ENCODE results near the gene DTNB. TPM values are rescaled to one million over a fixed set of nuclear protein-coding genes. Genes with fewer than 3 reads are reported as not detected.

DTNB gene
- total and polyA plus RNA-seq, 2 donors (not counting 1 experiment from before 2014, with no cell fraction given), result 25.7 to 37.3 TPM

DNA sequence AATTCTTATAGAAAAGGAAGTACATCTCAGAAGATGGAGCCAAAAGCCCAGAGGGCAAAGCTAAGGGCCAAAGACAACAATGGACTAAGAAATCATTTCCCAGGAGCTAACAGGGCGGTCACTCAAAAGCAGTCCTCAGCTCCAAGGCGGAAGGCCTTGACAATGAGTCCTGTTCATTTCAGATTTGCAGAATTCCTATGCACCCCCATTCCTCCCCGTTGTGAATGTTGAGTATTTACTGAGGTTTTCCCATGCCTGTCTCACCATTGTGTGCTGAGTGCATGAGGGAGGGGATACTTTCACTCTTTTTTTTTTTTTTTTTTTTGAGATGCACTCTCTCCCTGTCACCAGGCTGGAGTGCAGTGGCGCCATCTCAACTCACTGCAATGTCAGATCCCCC is 18.8 kb upstream of the DTNB start:
- no peaks in the 10 kb centered on the region for H3K9me3 Mint-ChIP-seq (ENCODE audit: insufficient read depth)
- Histone ChIP-seq H3K4me1 (ENCODE audit: control insufficient read depth in 2 of 2, insufficient read depth in 2 of 2, low read length in 2 of 2) (no peaks in the 10 kb centered on the region), H2AFZ (ENCODE audit: insufficient read depth, low read depth, low read length, poor library complexity, severe bottlenecking) (no peak overlapping the region), H3K4me3 (ENCODE audit: control extremely low read depth in 1 of 5, extremely low read depth in 1 of 5, insufficient read depth in 1 of 5, low read depth in 2 of 5, low read length in 4 of 5) (no peak overlapping the region), H3K9ac (ENCODE audit: low read length) (no peak overlapping the region), H3K79me2 (ENCODE audit: control insufficient read depth, insufficient read depth, low read length) (no peaks in the 10 kb centered on the region), H3K27ac (ENCODE audit: low read length in 2 of 2) (no peak overlapping the region), H3K9me3 (ENCODE audit: control extremely low read depth in 1 of 3, control insufficient read depth in 2 of 3, insufficient read depth in 1 of 3, low read length in 2 of 3) (no peaks in the 10 kb centered on the region), H4K20me1 (ENCODE audit: control insufficient read depth, insufficient read depth, low read length, poor library complexity, severe bottlenecking) (no peaks in the 10 kb centered on the region), H3K27me3 (replicated peaks in 1 of 4; ENCODE audit: control extremely low read depth in 1 of 4, control insufficient read depth in 3 of 4, insufficient read depth in 4 of 4, low read length in 3 of 4) (peaks cover 0 to 3% (median 0%) of the 10 kb centered on the region in 4 experiments), H3K36me3 (replicated peaks in 1 of 2; ENCODE audit: control extremely low read depth in 1 of 2, control insufficient read depth in 1 of 2, extremely low read depth in 1 of 2, insufficient read depth in 2 of 2, low read length in 1 of 2) (no peaks in the 10 kb centered on the region), H3K4me2 (replicated peaks; ENCODE audit: low read depth, low read length, poor library complexity, severe bottlenecking) (no peak overlapping the region)
- no peaks in the 10 kb centered on the region for H3K4me1 Mint-ChIP-seq
- no peak for TF ChIP-seq EZH2 (IDR thresholded peaks at IDR 0.05; ENCODE audit: borderline replicate concordance, insufficient read depth, low read depth, low read length, poor library complexity, severe bottlenecking)
- TF ChIP-seq, protein P1, sequence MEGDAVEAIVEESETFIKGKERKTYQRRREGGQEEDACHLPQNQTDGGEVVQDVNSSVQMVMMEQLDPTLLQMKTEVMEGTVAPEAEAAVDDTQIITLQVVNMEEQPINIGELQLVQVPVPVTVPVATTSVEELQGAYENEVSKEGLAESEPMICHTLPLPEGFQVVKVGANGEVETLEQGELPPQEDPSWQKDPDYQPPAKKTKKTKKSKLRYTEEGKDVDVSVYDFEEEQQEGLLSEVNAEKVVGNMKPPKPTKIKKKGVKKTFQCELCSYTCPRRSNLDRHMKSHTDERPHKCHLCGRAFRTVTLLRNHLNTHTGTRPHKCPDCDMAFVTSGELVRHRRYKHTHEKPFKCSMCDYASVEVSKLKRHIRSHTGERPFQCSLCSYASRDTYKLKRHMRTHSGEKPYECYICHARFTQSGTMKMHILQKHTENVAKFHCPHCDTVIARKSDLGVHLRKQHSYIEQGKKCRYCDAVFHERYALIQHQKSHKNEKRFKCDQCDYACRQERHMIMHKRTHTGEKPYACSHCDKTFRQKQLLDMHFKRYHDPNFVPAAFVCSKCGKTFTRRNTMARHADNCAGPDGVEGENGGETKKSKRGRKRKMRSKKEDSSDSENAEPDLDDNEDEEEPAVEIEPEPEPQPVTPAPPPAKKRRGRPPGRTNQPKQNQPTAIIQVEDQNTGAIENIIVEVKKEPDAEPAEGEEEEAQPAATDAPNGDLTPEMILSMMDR (IDR thresholded peaks at IDR 0.05), result no peak
- peaks cover 7% of the 10 kb centered on the region for H3K27me3 Mint-ChIP-seq
- POLR2A ChIA-PET, result no interaction called here
- intact Hi-C loops (cut with micrococcal nuclease), result no loop called here
- no peak for DNase-seq
- no peak overlapping the region for H3K27ac Mint-ChIP-seq
- CTCF ChIA-PET, result interaction anchor here (4.0 kb wide), 1 partner anchor 8 kb away, joined by 25 read pairs; no protein-coding TSS in a partner anchor
- WGBS (ENCODE audit: insufficient coverage), result 100% methylated on average over 2 of the region's 4 CpGs
- ATAC-seq (ENCODE audit: low read depth), result no peak
- H3K4me3 Mint-ChIP-seq, result no peak overlapping the region

DNA sequence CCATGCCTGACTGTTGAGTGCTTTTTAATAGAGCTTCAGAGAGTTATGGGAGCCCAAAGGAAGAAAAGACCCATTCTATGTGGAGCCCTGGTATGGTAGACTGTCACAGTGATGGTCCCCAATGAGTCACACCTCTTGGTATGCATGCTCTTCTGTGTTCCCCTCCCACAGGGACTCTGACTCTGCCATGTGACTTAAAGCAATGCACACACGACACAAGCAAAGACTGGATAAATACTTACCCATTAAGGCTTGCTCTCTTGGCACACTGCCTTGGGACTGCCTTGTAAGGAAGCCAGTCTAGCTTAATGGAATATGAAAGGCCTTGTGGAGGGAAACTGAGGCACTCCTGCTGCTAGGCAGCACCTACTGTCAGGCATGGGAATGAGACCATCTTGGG is 16.7 kb upstream of the DTNB start:
- Mint-ChIP-seq H3K4me1 (no peaks in the 10 kb centered on the region), H3K27me3 (peaks cover 7% of the 10 kb centered on the region), H3K9me3 (ENCODE audit: insufficient read depth) (no peaks in the 10 kb centered on the region), H3K4me3 (no peak overlapping the region), H3K27ac (no peak overlapping the region)
- no peaks in the 10 kb centered on the region for H3K4me1 ChIP-seq (ENCODE audit: control insufficient read depth in 2 of 2, insufficient read depth in 2 of 2, low read length in 2 of 2)
- no peak overlapping the region for H3K27ac ChIP-seq (ENCODE audit: low read length in 2 of 2)
- WGBS (ENCODE audit: insufficient coverage), result no CpG with 5 or more reads among the region's 1 CpG
- ChIA-PET POLR2A (no interaction called here), CTCF (interaction anchor here (0.6 to 4.0 kb wide), 4 partner anchors 9 to 84 kb away, joined by 3 to 25 read pairs (median 5); no protein-coding TSS in a partner anchor)
- H3K9ac ChIP-seq (ENCODE audit: low read length), result no peak overlapping the region
- intact Hi-C loops (cut with micrococcal nuclease), result no loop called here
- no peak for TF ChIP-seq EZH2 (IDR thresholded peaks at IDR 0.05; ENCODE audit: borderline replicate concordance, insufficient read depth, low read depth, low read length, poor library complexity, severe bottlenecking)
- TF ChIP-seq, protein P1 (IDR thresholded peaks at IDR 0.05), result no peak
- ATAC-seq (ENCODE audit: low read depth) (no peak), DNase-seq (no peak)
- no peak overlapping the region for H3K4me2 ChIP-seq (replicated peaks; ENCODE audit: low read depth, low read length, poor library complexity, severe bottlenecking)
- no peaks in the 10 kb centered on the region for H3K9me3 ChIP-seq (ENCODE audit: control extremely low read depth in 1 of 3, control insufficient read depth in 2 of 3, insufficient read depth in 1 of 3, low read length in 2 of 3)
- H3K27me3 ChIP-seq (replicated peaks in 1 of 4; ENCODE audit: control extremely low read depth in 1 of 4, control insufficient read depth in 3 of 4, insufficient read depth in 4 of 4, low read length in 3 of 4), result peaks cover 0 to 3% (median 0%) of the 10 kb centered on the region in 4 experiments
- H3K4me3 ChIP-seq (ENCODE audit: control extremely low read depth in 1 of 5, extremely low read depth in 1 of 5, insufficient read depth in 1 of 5, low read depth in 2 of 5, low read length in 4 of 5), result no peak overlapping the region
- H4K20me1 ChIP-seq (ENCODE audit: control insufficient read depth, insufficient read depth, low read length, poor library complexity, severe bottlenecking), result no peaks in the 10 kb centered on the region
- no peaks in the 10 kb centered on the region for H3K36me3 ChIP-seq (replicated peaks in 1 of 2; ENCODE audit: control extremely low read depth in 1 of 2, control insufficient read depth in 1 of 2, extremely low read depth in 1 of 2, insufficient read depth in 2 of 2, low read length in 1 of 2)
- no peaks in the 10 kb centered on the region for H3K79me2 ChIP-seq (ENCODE audit: control insufficient read depth, insufficient read depth, low read length)
- H2AFZ ChIP-seq (ENCODE audit: insufficient read depth, low read depth, low read length, poor library complexity, severe bottlenecking), result no peak overlapping the region

All from B cell (primary cell).